WTC11 (cell line): Measurements from ENCODE around the gene AKR1C8. TPM values are rescaled to one million over a fixed set of nuclear protein-coding genes. Genes with fewer than 3 reads are reported as not detected.
"Not testable (repeated sequence)": the region's sequence is repeated elsewhere in the genome, so short reads cannot be mapped to it uniquely, and the experiment has no call there.

Experiments used
- ATAC-seq: fragments of 200-7000 bp; cut with Tn5 transposase; 2 replicates; pipeline ENCODE4 v1.10.0; 2021; ENCODE audit warnings: mild to moderate bottlenecking, moderate library complexity
- CTCF ChIA-PET: fragments of 300-600 bp; sonication (Branson Sonifier 250); formaldehyde crosslinking; loops from one replicate; lab custom pipeline; 2021; ENCODE audit warnings: antibody characterized with exemption; lab: Charles Lee
- POLR2A ChIA-PET: fragments of 350-600 bp; sonication (Branson Sonifier 250); formaldehyde crosslinking; loops from one replicate; lab custom pipeline; 2021; ENCODE audit warnings: antibody characterized with exemption; lab: Charles Lee
- DNase-seq: peaks from one replicate; pipeline ENCODE4 v3.0.0; 2021; ENCODE audit warnings: low spot score
- H3K27ac Mint-ChIP-seq: 2 replicates; pipeline ENCODE4 v1.8.0; 2021; ENCODE audit warnings: mixed read lengths
- H3K27me3 Mint-ChIP-seq: 2 replicates; pipeline ENCODE4 v1.8.0; 2021; ENCODE audit warnings: low read depth, mild to moderate bottlenecking, moderate library complexity, mixed read lengths
- H3K36me3 Mint-ChIP-seq: 2 replicates; pipeline ENCODE4 v1.8.0; 2021; ENCODE audit warnings: mixed read lengths
- H3K4me1 Mint-ChIP-seq: 2 replicates; pipeline ENCODE4 v1.8.0; 2022; ENCODE audit warnings: mixed read lengths
- H3K4me3 Mint-ChIP-seq: 2 replicates; pipeline ENCODE4 v1.8.0; 2021; ENCODE audit warnings: mild to moderate bottlenecking, moderate library complexity, mixed read lengths
- H3K9me3 Mint-ChIP-seq: 2 replicates; pipeline ENCODE4 v1.8.0; 2021; ENCODE audit warnings: mixed read lengths
- CBFB ChIP-seq: sonication (generic); formaldehyde crosslinking; IDR thresholded peaks from 2 replicates; pipeline ENCODE4 v1.8.1; 2022; ENCODE audit warnings: mild to moderate bottlenecking, low read depth, missing genetic modification reagents
- FOXK1 ChIP-seq: sonication (generic); formaldehyde crosslinking; IDR thresholded peaks from 2 replicates; pipeline ENCODE4 v1.8.0; 2022; ENCODE audit warnings: mild to moderate bottlenecking, moderate library complexity, missing genetic modification reagents
- FOXP1 ChIP-seq: sonication (generic); formaldehyde crosslinking; IDR thresholded peaks from 2 replicates; pipeline ENCODE4 v1.8.0; 2022; ENCODE audit warnings: missing genetic modification reagents, mild to moderate bottlenecking, moderate library complexity, borderline replicate concordance
- IRF2 ChIP-seq: sonication (generic); formaldehyde crosslinking; IDR thresholded peaks from 2 replicates; pipeline ENCODE4 v1.8.0; 2022; ENCODE audit warnings: low read depth, missing genetic modification reagents, borderline replicate concordance
- JAZF1 ChIP-seq: fragments of 250-450 bp; sonication (Bioruptor Pico); IDR thresholded peaks from 2 replicates; pipeline ENCODE4 v1.9.0; 2021; ENCODE audit warnings: moderate library complexity, mild to moderate bottlenecking, inconsistent platforms
- OVOL2 ChIP-seq: fragments of 250-450 bp; sonication (Bioruptor Pico); IDR thresholded peaks from 2 replicates; pipeline ENCODE4 v1.9.0; 2021; ENCODE audit warnings: mild to moderate bottlenecking, borderline replicate concordance
- PRRX2 ChIP-seq: fragments of 250-450 bp; sonication (Bioruptor Pico); IDR thresholded peaks from 2 replicates; pipeline ENCODE4 v1.8.0; 2021; ENCODE audit warnings: mild to moderate bottlenecking
- RELA ChIP-seq: sonication (generic); formaldehyde crosslinking; IDR thresholded peaks from 2 replicates; pipeline ENCODE4 v1.8.1; 2022; ENCODE audit warnings: missing genetic modification reagents, mild to moderate bottlenecking, borderline replicate concordance
- SMAD3 ChIP-seq: sonication (generic); formaldehyde crosslinking; IDR thresholded peaks from 2 replicates; pipeline ENCODE4 v1.8.0; 2022; ENCODE audit warnings: missing genetic modification reagents, mild to moderate bottlenecking, borderline replicate concordance
- SOX15 ChIP-seq: fragments of 250-450 bp; sonication (Bioruptor Pico); IDR thresholded peaks from 2 replicates; pipeline ENCODE4 v1.9.0; 2021; ENCODE audit warnings: mild to moderate bottlenecking
- TEAD4 ChIP-seq: sonication (generic); formaldehyde crosslinking; IDR thresholded peaks from 2 replicates; pipeline ENCODE4 v1.8.0; 2022; ENCODE audit warnings: mild to moderate bottlenecking, missing genetic modification reagents
- ZNF121 ChIP-seq: sonication (generic); formaldehyde crosslinking; IDR thresholded peaks from 2 replicates; pipeline ENCODE4 v1.8.0; 2023; ENCODE audit warnings: missing genetic modification reagents
- ZNF423 ChIP-seq: fragments of 250-450 bp; sonication (Bioruptor Pico); IDR thresholded peaks from 2 replicates; pipeline ENCODE4 v2.1.2; 2022; ENCODE audit warnings: mild to moderate bottlenecking, moderate library complexity
- total RNA-seq: library from RNA; stranded (reverse); gene quantifications from 3 replicates; pipeline ENCODE4 v1.2.3, GENCODE V29; 2021
- TF ChIP-seq, protein P1 (sequence below): sonication (generic); formaldehyde crosslinking; IDR thresholded peaks from 2 replicates; pipeline ENCODE4 v1.8.0; 2023; ENCODE audit warnings: missing genetic modification reagents
- TF ChIP-seq, protein P2 (sequence below): sonication (generic); formaldehyde crosslinking; IDR thresholded peaks from 2 replicates; pipeline ENCODE4 v1.8.1; 2022; ENCODE audit warnings: mild to moderate bottlenecking, missing genetic modification reagents, moderate library complexity, borderline replicate concordance
- TF ChIP-seq, protein P3 (sequence below): fragments of 250-450 bp; sonication (Bioruptor Pico); IDR thresholded peaks from 2 replicates; pipeline ENCODE4 v1.9.0; 2021; ENCODE audit warnings: mild to moderate bottlenecking
- TF ChIP-seq, protein P4 (sequence below): sonication (generic); formaldehyde crosslinking; IDR thresholded peaks from 2 replicates; pipeline ENCODE4 v1.8.0; 2022; ENCODE audit warnings: mild to moderate bottlenecking, missing genetic modification reagents
- TF ChIP-seq, protein P5 (sequence below): fragments of 250-450 bp; sonication (Bioruptor Pico); IDR thresholded peaks from 2 replicates; pipeline ENCODE4 v1.9.0; 2021; ENCODE audit warnings: mild to moderate bottlenecking, borderline replicate concordance

AKR1C8 gene
- total RNA-seq, 1 experiment from 2014 or later, result not detected

DNA sequence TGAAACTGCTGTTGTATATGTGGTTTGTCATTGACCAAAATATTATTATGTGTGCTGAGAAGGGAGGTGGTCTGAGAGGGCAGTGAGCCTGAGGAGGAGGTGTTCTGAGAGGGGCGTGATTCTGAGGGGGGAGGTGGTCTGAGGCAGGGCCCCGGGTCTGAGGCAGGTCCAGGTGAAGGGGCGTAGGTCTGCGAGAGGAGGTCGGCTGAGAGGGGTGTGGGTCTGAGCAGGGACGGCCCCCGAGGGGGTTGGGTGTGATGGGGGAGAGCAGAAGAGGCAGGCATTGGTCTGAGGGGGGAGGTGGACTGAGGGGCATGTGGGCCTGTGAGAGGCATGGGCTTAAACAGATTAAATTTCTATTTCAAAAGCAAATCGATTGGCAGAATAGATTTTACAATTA lies 44.1 kb upstream of the AKR1C8 start:
- H3K4me3 Mint-ChIP-seq, result no peak overlapping the region
- H3K27ac Mint-ChIP-seq, result no peak overlapping the region
- no peaks in the 10 kb centered on the region for H3K27me3 Mint-ChIP-seq
- POLR2A ChIA-PET, result no interaction called here
- TF ChIP-seq ZNF423 (CRISPR knock-in tag) (no peak), FOXK1 (CRISPR knock-in tag) (no peak), CBFB (CRISPR knock-in tag) (no peak), SMAD3 (no peak)
- TF ChIP-seq, protein P1, sequence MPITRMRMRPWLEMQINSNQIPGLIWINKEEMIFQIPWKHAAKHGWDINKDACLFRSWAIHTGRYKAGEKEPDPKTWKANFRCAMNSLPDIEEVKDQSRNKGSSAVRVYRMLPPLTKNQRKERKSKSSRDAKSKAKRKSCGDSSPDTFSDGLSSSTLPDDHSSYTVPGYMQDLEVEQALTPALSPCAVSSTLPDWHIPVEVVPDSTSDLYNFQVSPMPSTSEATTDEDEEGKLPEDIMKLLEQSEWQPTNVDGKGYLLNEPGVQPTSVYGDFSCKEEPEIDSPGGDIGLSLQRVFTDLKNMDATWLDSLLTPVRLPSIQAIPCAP, result no peak
- H3K4me1 Mint-ChIP-seq, result no peaks in the 10 kb centered on the region
- ATAC-seq (peak; percentile 34; the same call in 1 of the 2 replicates), DNase-seq (no peak)
- CTCF ChIA-PET, result no interaction called here
- H3K9me3 Mint-ChIP-seq, result peaks cover 24% of the 10 kb centered on the region
- H3K36me3 Mint-ChIP-seq, result peaks cover 3% of the 10 kb centered on the region

DNA sequence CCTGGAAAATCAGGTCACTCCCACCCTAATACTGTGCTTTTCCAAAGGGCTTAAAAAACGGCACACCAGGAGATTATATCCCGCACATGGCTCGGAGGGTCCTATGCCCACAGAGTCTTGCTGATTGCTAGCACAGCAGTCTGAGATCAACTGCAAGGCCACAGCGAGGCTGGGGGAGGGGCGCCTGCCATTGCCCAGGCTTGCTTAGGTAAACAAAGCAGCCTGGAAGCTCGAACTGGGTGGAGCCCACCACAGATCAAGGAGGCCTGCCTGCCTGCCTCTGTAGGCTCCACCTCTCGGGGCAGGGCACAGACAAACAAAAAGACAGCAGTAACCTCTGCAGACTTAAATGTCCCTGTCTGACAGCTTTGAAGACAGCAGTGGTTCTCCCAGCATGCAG lies 38.0 kb upstream of the AKR1C8 start:
- H3K9me3 Mint-ChIP-seq, result peaks cover 38% of the 10 kb centered on the region
- CTCF ChIA-PET, result not testable (repeated sequence)

DNA sequence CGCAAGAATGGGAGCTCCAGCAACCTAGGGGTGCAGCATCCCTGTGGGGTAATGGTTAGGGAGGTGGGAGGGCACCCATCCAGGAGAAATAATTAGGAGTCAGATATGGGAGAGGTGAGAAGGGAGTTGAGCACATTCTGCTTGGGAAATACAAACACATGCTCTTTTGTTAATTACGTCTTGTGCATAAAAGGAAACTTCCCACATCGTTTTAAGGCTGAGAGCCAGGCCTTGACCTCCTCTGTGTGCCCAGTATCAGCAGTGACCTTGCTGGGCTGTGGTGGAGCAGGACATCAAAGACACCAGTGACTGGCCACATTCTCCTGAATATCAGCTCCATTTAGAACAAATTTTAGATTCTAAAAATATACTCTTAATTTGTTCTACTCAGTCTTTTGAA lies 34.3 kb upstream of the AKR1C8 start:
- ChIA-PET CTCF (no interaction called here), POLR2A (no interaction called here)
- no peaks in the 10 kb centered on the region for H3K27me3 Mint-ChIP-seq
- H3K4me3 Mint-ChIP-seq, result no peak overlapping the region
- no peak overlapping the region for H3K27ac Mint-ChIP-seq
- peaks cover 42% of the 10 kb centered on the region for H3K9me3 Mint-ChIP-seq
- TF ChIP-seq, protein P2, sequence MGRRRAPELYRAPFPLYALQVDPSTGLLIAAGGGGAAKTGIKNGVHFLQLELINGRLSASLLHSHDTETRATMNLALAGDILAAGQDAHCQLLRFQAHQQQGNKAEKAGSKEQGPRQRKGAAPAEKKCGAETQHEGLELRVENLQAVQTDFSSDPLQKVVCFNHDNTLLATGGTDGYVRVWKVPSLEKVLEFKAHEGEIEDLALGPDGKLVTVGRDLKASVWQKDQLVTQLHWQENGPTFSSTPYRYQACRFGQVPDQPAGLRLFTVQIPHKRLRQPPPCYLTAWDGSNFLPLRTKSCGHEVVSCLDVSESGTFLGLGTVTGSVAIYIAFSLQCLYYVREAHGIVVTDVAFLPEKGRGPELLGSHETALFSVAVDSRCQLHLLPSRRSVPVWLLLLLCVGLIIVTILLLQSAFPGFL (CRISPR knock-in tag), result no peak
- no peak for TF ChIP-seq RELA (CRISPR knock-in tag)
- peaks cover 19% of the 10 kb centered on the region for H3K36me3 Mint-ChIP-seq
- ATAC-seq (no peak), DNase-seq (no peak)
- H3K4me1 Mint-ChIP-seq, result no peaks in the 10 kb centered on the region

More for the DNA sequence above, 38.0 kb upstream of the AKR1C8 start:
- POLR2A ChIA-PET, DNase-seq, H3K27ac Mint-ChIP-seq, ATAC-seq, H3K4me1 Mint-ChIP-seq, H3K4me3 Mint-ChIP-seq, H3K27me3 Mint-ChIP-seq: not testable (repeated sequence)
- H3K36me3 Mint-ChIP-seq, result peaks cover 19% of the 10 kb centered on the region

DNA sequence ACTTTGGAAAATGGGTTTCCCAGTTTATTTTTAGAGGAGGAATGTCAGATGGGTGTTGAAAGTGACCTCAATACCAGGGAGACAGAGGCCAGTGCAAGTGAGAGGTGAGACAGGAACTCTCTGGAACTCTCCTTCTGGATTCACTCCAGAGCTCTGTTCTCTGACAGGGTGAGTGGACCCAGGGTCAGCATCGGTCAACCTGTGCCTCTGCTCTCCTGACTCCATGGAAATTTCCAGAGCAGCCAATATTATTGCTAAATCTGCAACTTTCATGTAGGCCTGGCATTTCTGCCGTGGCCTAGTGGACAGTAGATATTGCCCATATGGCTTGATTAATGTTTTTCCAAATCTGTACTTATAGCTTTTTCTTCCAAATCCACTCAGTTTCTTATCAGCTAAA lies 31.9 kb upstream of the AKR1C8 start:
- no peaks in the 10 kb centered on the region for H3K27me3 Mint-ChIP-seq
- POLR2A ChIA-PET, result no interaction called here
- CTCF ChIA-PET, result no interaction called here
- TF ChIP-seq, protein P3, sequence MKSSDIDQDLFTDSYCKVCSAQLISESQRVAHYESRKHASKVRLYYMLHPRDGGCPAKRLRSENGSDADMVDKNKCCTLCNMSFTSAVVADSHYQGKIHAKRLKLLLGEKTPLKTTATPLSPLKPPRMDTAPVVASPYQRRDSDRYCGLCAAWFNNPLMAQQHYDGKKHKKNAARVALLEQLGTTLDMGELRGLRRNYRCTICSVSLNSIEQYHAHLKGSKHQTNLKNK, result no peak
- TF ChIP-seq JAZF1 (no peak), SOX15 (CRISPR knock-in tag) (no peak), CBFB (CRISPR knock-in tag) (no peak), OVOL2 (no peak), PRRX2 (CRISPR knock-in tag) (no peak), IRF2 (no peak), RELA (CRISPR knock-in tag) (no peak), TEAD4 (CRISPR knock-in tag) (no peak), FOXP1 (CRISPR knock-in tag) (no peak), ZNF121 (CRISPR knock-in tag) (no peak)
- TF ChIP-seq, protein P1, result no peak
- TF ChIP-seq, protein P4, sequence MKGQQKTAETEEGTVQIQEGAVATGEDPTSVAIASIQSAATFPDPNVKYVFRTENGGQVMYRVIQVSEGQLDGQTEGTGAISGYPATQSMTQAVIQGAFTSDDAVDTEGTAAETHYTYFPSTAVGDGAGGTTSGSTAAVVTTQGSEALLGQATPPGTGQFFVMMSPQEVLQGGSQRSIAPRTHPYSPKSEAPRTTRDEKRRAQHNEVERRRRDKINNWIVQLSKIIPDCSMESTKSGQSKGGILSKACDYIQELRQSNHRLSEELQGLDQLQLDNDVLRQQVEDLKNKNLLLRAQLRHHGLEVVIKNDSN (CRISPR knock-in tag), result no peak
- TF ChIP-seq, protein P5, sequence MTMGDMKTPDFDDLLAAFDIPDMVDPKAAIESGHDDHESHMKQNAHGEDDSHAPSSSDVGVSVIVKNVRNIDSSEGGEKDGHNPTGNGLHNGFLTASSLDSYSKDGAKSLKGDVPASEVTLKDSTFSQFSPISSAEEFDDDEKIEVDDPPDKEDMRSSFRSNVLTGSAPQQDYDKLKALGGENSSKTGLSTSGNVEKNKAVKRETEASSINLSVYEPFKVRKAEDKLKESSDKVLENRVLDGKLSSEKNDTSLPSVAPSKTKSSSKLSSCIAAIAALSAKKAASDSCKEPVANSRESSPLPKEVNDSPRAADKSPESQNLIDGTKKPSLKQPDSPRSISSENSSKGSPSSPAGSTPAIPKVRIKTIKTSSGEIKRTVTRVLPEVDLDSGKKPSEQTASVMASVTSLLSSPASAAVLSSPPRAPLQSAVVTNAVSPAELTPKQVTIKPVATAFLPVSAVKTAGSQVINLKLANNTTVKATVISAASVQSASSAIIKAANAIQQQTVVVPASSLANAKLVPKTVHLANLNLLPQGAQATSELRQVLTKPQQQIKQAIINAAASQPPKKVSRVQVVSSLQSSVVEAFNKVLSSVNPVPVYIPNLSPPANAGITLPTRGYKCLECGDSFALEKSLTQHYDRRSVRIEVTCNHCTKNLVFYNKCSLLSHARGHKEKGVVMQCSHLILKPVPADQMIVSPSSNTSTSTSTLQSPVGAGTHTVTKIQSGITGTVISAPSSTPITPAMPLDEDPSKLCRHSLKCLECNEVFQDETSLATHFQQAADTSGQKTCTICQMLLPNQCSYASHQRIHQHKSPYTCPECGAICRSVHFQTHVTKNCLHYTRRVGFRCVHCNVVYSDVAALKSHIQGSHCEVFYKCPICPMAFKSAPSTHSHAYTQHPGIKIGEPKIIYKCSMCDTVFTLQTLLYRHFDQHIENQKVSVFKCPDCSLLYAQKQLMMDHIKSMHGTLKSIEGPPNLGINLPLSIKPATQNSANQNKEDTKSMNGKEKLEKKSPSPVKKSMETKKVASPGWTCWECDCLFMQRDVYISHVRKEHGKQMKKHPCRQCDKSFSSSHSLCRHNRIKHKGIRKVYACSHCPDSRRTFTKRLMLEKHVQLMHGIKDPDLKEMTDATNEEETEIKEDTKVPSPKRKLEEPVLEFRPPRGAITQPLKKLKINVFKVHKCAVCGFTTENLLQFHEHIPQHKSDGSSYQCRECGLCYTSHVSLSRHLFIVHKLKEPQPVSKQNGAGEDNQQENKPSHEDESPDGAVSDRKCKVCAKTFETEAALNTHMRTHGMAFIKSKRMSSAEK (CRISPR knock-in tag), result no peak
- TF ChIP-seq, all 79 proteins: peak for 0
- DNase-seq (no peak), ATAC-seq (no peak)
- H3K36me3 Mint-ChIP-seq, result peaks cover 5% of the 10 kb centered on the region
- H3K27ac Mint-ChIP-seq, result no peak overlapping the region
- H3K9me3 Mint-ChIP-seq, result peaks cover 33% of the 10 kb centered on the region
- no peaks in the 10 kb centered on the region for H3K4me1 Mint-ChIP-seq
- H3K4me3 Mint-ChIP-seq, result no peak overlapping the region
